ENCODE data around the gene ATP8B1. TPM values are rescaled to one million over a fixed set of nuclear protein-coding genes. Genes with fewer than 3 reads are reported as not detected.

Gene ATP8B1
- total and polyA plus RNA-seq, 2 of the 4 experiments (the other 2 are of a cell fraction), result 64.3 to 136 TPM

GRCh38 chr18:57771626-57772025 is 31.5 kb downstream of the ATP8B1 start:
- Histone ChIP-seq H2BK120ac (ENCODE audit: low read depth, low read length) (no peak overlapping the region), H2BK15ac (ENCODE audit: low read depth, low read length) (no peak overlapping the region), H4K8ac (ENCODE audit: low read depth in 2 of 2, low read length in 2 of 2) (no peak overlapping the region), H3K18ac (ENCODE audit: low read depth, low read length) (no peak overlapping the region), H3K56ac (ENCODE audit: extremely low read depth, insufficient read depth, low read length) (no peak overlapping the region), H3K27ac (ENCODE audit: insufficient read depth, low read length) (no peak overlapping the region), H4K5ac (ENCODE audit: low read depth, low read length) (no peak overlapping the region), H3K14ac (replicated peaks; ENCODE audit: low read depth, low read length) (no peak overlapping the region), H2AFZ (replicated peaks; ENCODE audit: low read length, poor library complexity) (no peak overlapping the region), H3K27me3 (ENCODE audit: control insufficient read depth, insufficient read depth, low read length) (no peaks in the 10 kb centered on the region), H3K79me1 (ENCODE audit: low read depth in 1 of 2, low read length in 2 of 2) (peaks cover 56 to 87% of the 10 kb centered on the region in 2 experiments), H4K20me1 (ENCODE audit: insufficient read depth, low read length) (peaks cover 76% of the 10 kb centered on the region), H2BK5ac (ENCODE audit: low read depth, low read length, poor library complexity, severe bottlenecking) (no peak overlapping the region), H4K91ac (ENCODE audit: insufficient read depth, low read depth, low read length) (no peak overlapping the region), H3K23ac (ENCODE audit: low read depth, low read length) (no peak overlapping the region), H3K4me3 (ENCODE audit: insufficient read depth, low read depth, low read length) (no peak overlapping the region), H3K4me1 (ENCODE audit: control insufficient read depth, insufficient read depth, low read length) (peaks cover 15% of the 10 kb centered on the region), H3K4ac (ENCODE audit: low read depth, low read length) (no peak overlapping the region), H2AK5ac (ENCODE audit: low read depth, low read length) (no peak overlapping the region), H2BK20ac (ENCODE audit: low read depth, low read length) (no peak overlapping the region), H3K36me3 (ENCODE audit: control insufficient read depth, insufficient read depth, low read length) (0 out of 2 replicates have a peak, but pooled peaks cover 2% of the 10 kb centered on the region), H2AK9ac (replicated peaks; ENCODE audit: low read depth, low read length, poor library complexity) (no peak overlapping the region), H3K9ac (ENCODE audit: low read depth, low read length) (no peak overlapping the region), H3K4me2 (ENCODE audit: low read depth, low read length) (no peak overlapping the region), H3K9me3 (ENCODE audit: control insufficient read depth, insufficient read depth, low read length) (no peaks in the 10 kb centered on the region), H3K9me1 (ENCODE audit: insufficient read depth, low read length) (peaks cover 50% of the 10 kb centered on the region)
- dilution Hi-C loops (cut with HindIII; ENCODE audit: low sequenced_read_pairs, unreplicated experiment), result no loop called here
- no CpG with 5 or more reads among the region's 3 CpGs for WGBS, 2 experiments (ENCODE audit: extremely low coverage in 2 of 2, insufficient read length in 1 of 2)
- no peak for TF ChIP-seq POLR2A (IDR thresholded peaks at IDR 0.05; ENCODE audit: low read depth, low read length)
- TF ChIP-seq MXI1 (IDR thresholded peaks at IDR 0.05; ENCODE audit: borderline replicate concordance, low read depth, low read length), result no peak
- no peak for TF ChIP-seq CEBPB (IDR thresholded peaks at IDR 0.05; ENCODE audit: low read depth, low read length)
- TF ChIP-seq NFE2L2 (IDR thresholded peaks at IDR 0.05; ENCODE audit: low read depth, low read length), result no peak
- TF ChIP-seq FOS (IDR thresholded peaks at IDR 0.05; ENCODE audit: low read depth, low read length), result no peak
- TF ChIP-seq BHLHE40 (IDR thresholded peaks at IDR 0.05; ENCODE audit: low read depth, low read length), result no peak
- DNase-seq (no peak), ATAC-seq (ENCODE audit: low read depth) (no peak)
- POLR2A ChIA-PET (ENCODE audit: unreplicated experiment), result no interaction called here
- BruUV-seq (replicated peaks), result no TSS peak
- CTCF ChIA-PET, result no interaction called here
- intact Hi-C loops (cut with micrococcal nuclease), result no loop called here
- in situ Hi-C loops (cut with MboI; ENCODE audit: low sequenced_read_pairs), result no loop called here
